K562 (cell line): ENCODE data around the gene BZW2. TPM values are rescaled to one million over a fixed set of nuclear protein-coding genes. Genes with fewer than 3 reads are reported as not detected.

Experiments
- CBX2 ChIP-seq: fragments of 200-600 bp; sonication (generic); IDR thresholded peaks from one replicate; pipeline ENCODE4 v1.6.1; 2012; ENCODE audit warnings: mild to moderate bottlenecking, low read length, inconsistent platforms; ENCODE audit not compliant: insufficient read depth, poor library complexity, severe bottlenecking
- COPS2 ChIP-seq: fragments of 450-650 bp; conservative IDR thresholded peaks from 2 replicates; pipeline ENCODE4 v1.6.1; 2016; ENCODE audit warnings: mild to moderate bottlenecking, moderate library complexity
- CSDE1 ChIP-seq, 2 experiments: fragments of 450-650 bp; IDR thresholded peaks; 2 replicates each; pipeline ENCODE4 v1.6.1; 2016; ENCODE audit warnings: mild to moderate bottlenecking in 1 of 2
- CTBP1 ChIP-seq: fragments of 450-650 bp; IDR thresholded peaks from 2 replicates; pipeline ENCODE4 v1.6.1; 2016; ENCODE audit warnings: borderline replicate concordance
- CTCF ChIP-seq, 3 experiments: IDR thresholded peaks in 2 of 3; conservative IDR thresholded peaks in 1 of 3; 2 replicates each; pipeline ENCODE4 v1.5.1; 2011 to 2012; ENCODE audit warnings: low read length in 3 of 3, mild to moderate bottlenecking in 3 of 3, control low read depth in 2 of 3, improper control_type of control experiment in 1 of 3, inconsistent platforms in 1 of 3, low read depth in 1 of 3, mixed read lengths in 1 of 3, moderate library complexity in 1 of 3; ENCODE audit not compliant: insufficient read depth in 2 of 3
- ETV6 ChIP-seq, 3 experiments: fragments of 150-350 bp in 1 of 3; sonication (generic) in 1 of 3; formaldehyde crosslinking in 1 of 3; IDR thresholded peaks; 2 replicates each; pipeline versions ENCODE4 v1.6.1 to v1.8.0; 2014 to 2022; ENCODE audit warnings: borderline replicate concordance in 2 of 3, low read depth in 2 of 3, antibody characterized with exemption in 1 of 3, low read length in 1 of 3, mild to moderate bottlenecking in 1 of 3, missing genetic modification reagents in 1 of 3
- HDAC1 ChIP-seq, 2 experiments: fragments of 450-650 bp; IDR thresholded peaks; 2 replicates each; pipeline ENCODE4 v1.6.1; 2016 to 2017; ENCODE audit warnings: inconsistent platforms in 1 of 2, mild to moderate bottlenecking in 1 of 2, moderate library complexity in 1 of 2
- HOMEZ ChIP-seq: fragments of 250-450 bp; sonication (Bioruptor Pico); IDR thresholded peaks from 2 replicates; pipeline ENCODE4 v1.4.0; 2020; ENCODE audit warnings: mild to moderate bottlenecking, moderate library complexity
- MAZ ChIP-seq, 2 experiments: fragments of 450-650 bp in 1 of 2; sonication (generic) in 1 of 2; formaldehyde crosslinking; IDR thresholded peaks in 1 of 2; conservative IDR thresholded peaks in 1 of 2; 2 replicates each; pipeline versions ENCODE4 v1.4.0 to v1.5.0; 2020; ENCODE audit warnings: mild to moderate bottlenecking in 1 of 2, missing genetic modification reagents in 1 of 2
- RB1 ChIP-seq: fragments of 450-650 bp; IDR thresholded peaks from 2 replicates; pipeline ENCODE4 v1.6.1; 2017; ENCODE audit warnings: low read depth, mild to moderate bottlenecking
- SRSF1 ChIP-seq: fragments of 200-400 bp; formaldehyde crosslinking; IDR thresholded peaks from 2 replicates; pipeline ENCODE4 v1.6.1; 2017; ENCODE audit warnings: mild to moderate bottlenecking, low read depth, low read length, moderate library complexity
- THRAP3 ChIP-seq: fragments of 450-650 bp; IDR thresholded peaks from 2 replicates; pipeline ENCODE4 v1.6.1; 2016; ENCODE audit warnings: mild to moderate bottlenecking, inconsistent platforms, borderline replicate concordance
- TSC22D4 ChIP-seq: fragments of 450-650 bp; IDR thresholded peaks from 2 replicates; pipeline ENCODE4 v1.6.1; 2016; ENCODE audit warnings: missing genetic modification characterization, missing biosample characterization, control low read depth
- VEZF1 ChIP-seq: fragments of 200-800 bp; sonication (Bioruptor generic); IDR thresholded peaks from 2 replicates; pipeline ENCODE4 v1.6.1; 2017; ENCODE audit warnings: missing genetic modification characterization, missing compliant biosample characterization
- ZBTB34 ChIP-seq: fragments of 250-450 bp; sonication (Bioruptor Pico); IDR thresholded peaks from 2 replicates; pipeline ENCODE4 v1.8.0; 2021; ENCODE audit warnings: mild to moderate bottlenecking, moderate library complexity
- ZFP1 ChIP-seq: fragments of 450-650 bp; formaldehyde crosslinking; IDR thresholded peaks from 2 replicates; pipeline ENCODE4 v1.4.0; 2020; ENCODE audit warnings: mild to moderate bottlenecking, mixed read lengths
- ZKSCAN1 ChIP-seq: fragments of 150-350 bp; IDR thresholded peaks from 2 replicates; pipeline ENCODE4 v1.6.1; 2016; ENCODE audit warnings: low read depth, low read length
- ZNF239 ChIP-seq: fragments of 250-450 bp; sonication (Bioruptor Pico); IDR thresholded peaks from 2 replicates; pipeline ENCODE4 v1.4.0; 2020; ENCODE audit warnings: mild to moderate bottlenecking
- ZNF263 ChIP-seq: sonication (generic); formaldehyde crosslinking; IDR thresholded peaks from 2 replicates; pipeline ENCODE4 v1.8.0; 2022; ENCODE audit warnings: mild to moderate bottlenecking, missing genetic modification reagents, borderline replicate concordance
- ZNF511 ChIP-seq: sonication (generic); formaldehyde crosslinking; IDR thresholded peaks from 2 replicates; pipeline ENCODE4 v1.8.0; 2022; ENCODE audit warnings: mild to moderate bottlenecking, missing genetic modification reagents
- ZNF75A ChIP-seq: fragments of 450-650 bp; formaldehyde crosslinking; IDR thresholded peaks from 2 replicates; pipeline ENCODE4 v1.4.0; 2020; ENCODE audit warnings: mild to moderate bottlenecking
- polyA plus RNA-seq, 8 experiments: library from polyadenylated mRNA; depleted of rRNA in 4 of 8; stranded (reverse) in 5 of 8; unstranded in 3 of 8; fragments of >200 nt; fragmentation: Nextera tagmentation in 2 of 8; fragmentation: Illumina TruSeq in 1 of 8; extraction: Ambion mirVana in 2 of 8; extraction: Trizol in 1 of 8; gene quantifications; 2 replicates each; pipeline versions ENCODE4 v1.2.1 to v1.2.3, GENCODE V29; 2011 to 2014; ENCODE audit warnings: inconsistent platforms in 1 of 8, missing spikeins in 1 of 8
- total RNA-seq, 7 experiments: library from RNA; depleted of rRNA in 6 of 7; stranded (reverse); fragments of >200 nt in 6 of 7; fragmentation: Illumina TruSeq in 2 of 7; extraction: Trizol in 2 of 7; gene quantifications; 2 replicates each; pipeline versions ENCODE4 v1.2.1 to v1.2.3, GENCODE V29; 2011 to 2021; ENCODE audit warnings: low replicate concordance in 1 of 7

BZW2 gene
- total and polyA plus RNA-seq, 9 of the 15 experiments (the other 6 are each of a cell fraction or from before 2014, with no cell fraction given), result 140 to 316 (median 173) TPM

GRCh38 chr7:16657656-16658279, 11.8 kb downstream of the BZW2 start (continued):
- TF ChIP-seq HOMEZ (CRISPR knock-in tag), result no peak
- no peak; the same call in 1 of the 2 replicates for TF ChIP-seq ZNF239 (CRISPR knock-in tag)
- TF ChIP-seq HDAC1 (IDR thresholded peaks at IDR 0.05), result peak in 1 of 2 experiments; percentile 64; a peak in 1 of 4 replicates
- TF ChIP-seq COPS2, result no peak
- no peak for TF ChIP-seq CBX2
- no peak for TF ChIP-seq CSDE1 (IDR thresholded peaks at IDR 0.05)
- no peak for TF ChIP-seq ZNF75A (CRISPR knock-in tag)
- TF ChIP-seq SRSF1, result no peak
- no peak for TF ChIP-seq ZKSCAN1
- no peak; the same call in 1 of the 2 replicates for TF ChIP-seq RB1
- TF ChIP-seq ZFP1, result no peak
- no peak for TF ChIP-seq ETV6 (IDR thresholded peaks at IDR 0.05; ENCODE audit: borderline replicate concordance in 1 of 2, low read depth in 2 of 2, low read length in 1 of 2)
- no peak for TF ChIP-seq ETV6 (CRISPR knock-in tag; IDR thresholded peaks at IDR 0.05; ENCODE audit: borderline replicate concordance)
- no peak for TF ChIP-seq THRAP3
- no peak for TF ChIP-seq ZNF511 (CRISPR knock-in tag)
- TF ChIP-seq TSC22D4 (tag), result no peak
- peak; percentile 65 for TF ChIP-seq CTBP1
- peak; percentile 27; the same call in 1 of the 2 replicates for TF ChIP-seq VEZF1 (CRISPR knock-in tag)
- TF ChIP-seq CTCF (IDR thresholded peaks at IDR 0.05 in 2 of 3, conservative IDR thresholded peaks at IDR 0.05 in 1 of 3; ENCODE audit: insufficient read depth in 2 of 3, low read depth in 1 of 3, low read length in 3 of 3), result 0 out of 6 replicates have a peak, but pooled peaks of 1 of the 3 experiments have one; percentile 24
- TF ChIP-seq MAZ (CRISPR knock-in tag; conservative IDR thresholded peaks at IDR 0.05 in 1 of 2, IDR thresholded peaks at IDR 0.05 in 1 of 2), result no peak
- TF ChIP-seq ZNF263 (CRISPR knock-in tag), result no peak
- no peak for TF ChIP-seq ZBTB34 (CRISPR knock-in tag)
